Karpas-422 (cell line): ENCODE results near the gene SYCP1. TPM values are rescaled to one million over a fixed set of nuclear protein-coding genes. Genes with fewer than 3 reads are reported as not detected.
A peak's percentile ranks its signal among the peaks of the same experiment; 100 is the strongest.
"Not testable (repeated sequence)": the region's sequence is repeated elsewhere in the genome, so short reads cannot be mapped to it uniquely, and the experiment has no call there.

ENCODE experiments used
- DNase-seq: peaks from one replicate; pipeline ENCODE4 v3.0.0-alpha.2; 2015
- H2AFZ ChIP-seq: fragments of 200-600 bp; sonication (generic); 2 replicates; pipeline ENCODE4 v1.6.1; 2014; ENCODE audit warnings: antibody characterized with exemption, low read length, mixed read lengths
- H3K27ac ChIP-seq: fragments of 200-600 bp; sonication (generic); 2 replicates; pipeline ENCODE4 v1.5.1; 2014; ENCODE audit warnings: mild to moderate bottlenecking, low read length, moderate library complexity
- H3K27me3 ChIP-seq: fragments of 200-600 bp; sonication (generic); 2 replicates; pipeline ENCODE4 v1.6.1; 2014; ENCODE audit warnings: low read length, mixed read lengths
- H3K36me3 ChIP-seq: fragments of 200-600 bp; sonication (generic); 2 replicates; pipeline ENCODE4 v1.6.1; 2014; ENCODE audit warnings: low read length, mixed read lengths; ENCODE audit not compliant: insufficient read depth
- H3K4me1 ChIP-seq: fragments of 200-600 bp; sonication (generic); 2 replicates; pipeline ENCODE4 v1.6.1; 2014; ENCODE audit warnings: mild to moderate bottlenecking, low read length, mixed read lengths
- H3K4me2 ChIP-seq: fragments of 200-600 bp; sonication (generic); 2 replicates; pipeline ENCODE4 v1.6.1; 2014; ENCODE audit warnings: low read length, low read depth, mild to moderate bottlenecking; ENCODE audit not compliant: poor library complexity, severe bottlenecking
- H3K4me3 ChIP-seq: fragments of 200-600 bp; sonication (generic); 2 replicates; pipeline ENCODE4 v1.5.1; 2014; ENCODE audit warnings: mild to moderate bottlenecking, antibody characterized with exemption, low read length, mixed read lengths
- H3K79me2 ChIP-seq: fragments of 200-600 bp; sonication (generic); 2 replicates; pipeline ENCODE4 v1.6.1; 2014; ENCODE audit warnings: mild to moderate bottlenecking, low read length, mixed read lengths
- H3K9ac ChIP-seq: fragments of 200-600 bp; sonication (generic); 2 replicates; pipeline ENCODE4 v1.6.0; 2014; ENCODE audit warnings: low read length
- H3K9me2 ChIP-seq: fragments of 200-600 bp; sonication (generic), shearing (Covaris generic); replicated peaks from 2 replicates; pipeline ENCODE4 v1.6.0; 2014; ENCODE audit warnings: mild to moderate bottlenecking, low read length, moderate library complexity; ENCODE audit not compliant: insufficient read depth
- H3K9me3 ChIP-seq: fragments of 300-700, 200-600 bp; sonication (generic); 2 replicates; pipeline ENCODE4 v1.6.1; 2014; ENCODE audit warnings: low read length, mixed read lengths
- H4K20me1 ChIP-seq: fragments of 200-600 bp; sonication (generic); 2 replicates; pipeline ENCODE4 v1.6.1; 2014; ENCODE audit warnings: mild to moderate bottlenecking, antibody characterized with exemption, low read length, low read depth; ENCODE audit not compliant: insufficient read depth
- total RNA-seq: library from RNA; depleted of rRNA; stranded (reverse); fragments of >200 nt; shearing (Covaris generic); gene quantifications from 2 replicates; pipeline ENCODE4 v1.2.3, GENCODE V29; 2014; ENCODE audit warnings: low replicate concordance

Gene SYCP1
- total RNA-seq, 1 experiment from 2014 or later = not detected

GRCh38 chr1:114903480-114903879 is 48.8 kb downstream of the SYCP1 start:
- H3K4me2 ChIP-seq = no peak overlapping the region
- DNase-seq = no peak
- no peaks in the 10 kb centered on the region for H3K9me3 ChIP-seq
- H4K20me1 ChIP-seq = no peaks in the 10 kb centered on the region
- no peaks in the 10 kb centered on the region for H3K36me3 ChIP-seq
- no peak overlapping the region for H3K27ac ChIP-seq
- no peaks in the 10 kb centered on the region for H3K4me1 ChIP-seq
- H3K4me3 ChIP-seq = no peak overlapping the region
- H3K9ac ChIP-seq = no peak overlapping the region
- H3K27me3 ChIP-seq = no peaks in the 10 kb centered on the region
- H3K9me2 ChIP-seq = no peaks in the 10 kb centered on the region
- H2AFZ ChIP-seq = no peak overlapping the region
- H3K79me2 ChIP-seq = no peaks in the 10 kb centered on the region

GRCh38 chr1:114915720-114916119 is 61.1 kb downstream of the SYCP1 start:
- H3K27me3 ChIP-seq, H3K9ac ChIP-seq, H4K20me1 ChIP-seq, H3K36me3 ChIP-seq, H2AFZ ChIP-seq, H3K27ac ChIP-seq, H3K4me2 ChIP-seq, H3K4me1 ChIP-seq, DNase-seq, H3K9me3 ChIP-seq, H3K9me2 ChIP-seq, H3K4me3 ChIP-seq, H3K79me2 ChIP-seq: not testable (repeated sequence)

GRCh38 chr1:114926607-114927006 is 71.9 kb downstream of the SYCP1 start:
- Histone ChIP-seq H2AFZ (no peak overlapping the region), H4K20me1 (no peaks in the 10 kb centered on the region), H3K4me1 (no peaks in the 10 kb centered on the region), H3K27ac (no peak overlapping the region), H3K9me3 (no peaks in the 10 kb centered on the region), H3K36me3 (no peaks in the 10 kb centered on the region), H3K79me2 (no peaks in the 10 kb centered on the region), H3K9me2 (no peaks in the 10 kb centered on the region), H3K4me2 (no peak overlapping the region), H3K9ac (no peak overlapping the region), H3K4me3 (no peak overlapping the region), H3K27me3 (no peaks in the 10 kb centered on the region)
- DNase-seq = no peak

- Histone ChIP-seq H3K4me2 (no peak overlapping the region), H2AFZ (no peak overlapping the region), H3K36me3 (no peaks in the 10 kb centered on the region), H3K9ac (no peak overlapping the region), H3K27ac (no peak overlapping the region), H3K4me1 (no peaks in the 10 kb centered on the region), H3K27me3 (no peaks in the 10 kb centered on the region), H3K9me3 (no peaks in the 10 kb centered on the region), H3K4me3 (no peak overlapping the region), H3K9me2 (no peaks in the 10 kb centered on the region), H4K20me1 (no peaks in the 10 kb centered on the region), H3K79me2 (no peaks in the 10 kb centered on the region)
- no peak for DNase-seq
Observed at GRCh38 chr1:114927401-114927800, 72.7 kb downstream of the SYCP1 start.

- H3K9me3 ChIP-seq = no peaks in the 10 kb centered on the region
- 0 out of 2 replicates have a peak, but pooled peaks cover 2% of the 10 kb centered on the region for H3K27me3 ChIP-seq
- H3K36me3 ChIP-seq = no peaks in the 10 kb centered on the region
- no peak overlapping the region for H3K9ac ChIP-seq
- no peak overlapping the region for H2AFZ ChIP-seq
- H3K79me2 ChIP-seq = no peaks in the 10 kb centered on the region
- no peak overlapping the region for H3K27ac ChIP-seq
- no peaks in the 10 kb centered on the region for H3K9me2 ChIP-seq
- no peak for DNase-seq
- H3K4me1 ChIP-seq = no peaks in the 10 kb centered on the region
- H4K20me1 ChIP-seq = no peaks in the 10 kb centered on the region
- H3K4me2 ChIP-seq = no peak overlapping the region
- no peak overlapping the region for H3K4me3 ChIP-seq
Observed at GRCh38 chr1:114956570-114956969, 101.9 kb downstream of the SYCP1 start.

GRCh38 chr1:114959423-114959822 is 104.8 kb downstream of the SYCP1 start:
- Histone ChIP-seq H3K36me3 (no peaks in the 10 kb centered on the region), H3K9ac (no peak overlapping the region), H3K79me2 (no peaks in the 10 kb centered on the region), H3K9me3 (no peaks in the 10 kb centered on the region), H3K27ac (no peak overlapping the region), H3K4me2 (no peak overlapping the region), H3K4me1 (no peaks in the 10 kb centered on the region), H3K9me2 (no peaks in the 10 kb centered on the region), H3K27me3 (no peaks in the 10 kb centered on the region), H4K20me1 (no peaks in the 10 kb centered on the region), H3K4me3 (no peak overlapping the region), H2AFZ (no peak overlapping the region)
- no peak for DNase-seq

- Histone ChIP-seq H4K20me1 (no peaks in the 10 kb centered on the region; the same call in 1 of the 2 replicates), H3K36me3 (no peaks in the 10 kb centered on the region), H3K27me3 (no peaks in the 10 kb centered on the region), H3K4me1 (no peaks in the 10 kb centered on the region), H3K9me3 (peaks cover 4% of the 10 kb centered on the region), H2AFZ (no peak overlapping the region), H3K4me2 (no peak overlapping the region), H3K9me2 (no peaks in the 10 kb centered on the region), H3K27ac (no peak overlapping the region), H3K4me3 (no peak overlapping the region), H3K79me2 (no peaks in the 10 kb centered on the region), H3K9ac (no peak overlapping the region)
- no peak for DNase-seq
Observed at GRCh38 chr1:114976891-114977290, 122.2 kb downstream of the SYCP1 start.

- no peaks in the 10 kb centered on the region for H3K36me3 ChIP-seq
- H3K27ac ChIP-seq = no peak overlapping the region
- no peak overlapping the region for H3K4me2 ChIP-seq
- H3K9ac ChIP-seq = no peak overlapping the region
- no peak overlapping the region for H2AFZ ChIP-seq
- H3K79me2 ChIP-seq = no peaks in the 10 kb centered on the region
- no peaks in the 10 kb centered on the region; the same call in 1 of the 2 replicates for H4K20me1 ChIP-seq
- no peak overlapping the region for H3K4me3 ChIP-seq
- DNase-seq = peak; percentile 83
- peaks cover 13% of the 10 kb centered on the region for H3K9me3 ChIP-seq
- H3K27me3 ChIP-seq = no peaks in the 10 kb centered on the region
- H3K4me1 ChIP-seq = no peaks in the 10 kb centered on the region
- H3K9me2 ChIP-seq = no peaks in the 10 kb centered on the region
Observed at GRCh38 chr1:114979278-114979891, 124.7 kb downstream of the SYCP1 start.
